Neural crest cell (in vitro differentiated cells): Measurements from ENCODE around the gene CFAP73. TPM values are rescaled to one million over a fixed set of nuclear protein-coding genes. Genes with fewer than 3 reads are reported as not detected.
"Not testable (repeated sequence)": the region's sequence is repeated elsewhere in the genome, so short reads cannot be mapped to it uniquely, and the experiment has no call there.

ENCODE experiments used
- DNase-seq: peaks from one replicate; pipeline ENCODE4 v3.0.0; 2021; ENCODE audit warnings: low read depth, mixed read lengths, low spot score
- H3K27ac Mint-ChIP-seq: one replicate; pipeline ENCODE4 v1.8.0; 2021; ENCODE audit warnings: mild to moderate bottlenecking, mixed read lengths; ENCODE audit not compliant: unreplicated experiment
- H3K27me3 Mint-ChIP-seq: 2 replicates; pipeline ENCODE4 v1.8.0; 2021; ENCODE audit warnings: low read depth, mild to moderate bottlenecking, mixed read lengths
- H3K36me3 Mint-ChIP-seq: 2 replicates; pipeline ENCODE4 v1.8.0; 2021; ENCODE audit warnings: low read depth, mild to moderate bottlenecking, mixed read lengths
- H3K4me1 Mint-ChIP-seq: 2 replicates; pipeline ENCODE4 v1.8.0; 2021; ENCODE audit warnings: mixed read lengths
- H3K4me3 Mint-ChIP-seq: one replicate; pipeline ENCODE4 v1.8.0; 2021; ENCODE audit warnings: mild to moderate bottlenecking, mixed read lengths
- H3K9me3 Mint-ChIP-seq: 2 replicates; pipeline ENCODE4 v1.8.0; 2021; ENCODE audit warnings: mixed read lengths
- total RNA-seq: library from RNA; stranded (reverse); gene quantifications from 2 replicates; pipeline ENCODE4 v1.2.1, GENCODE V29; 2021
- TF ChIP-seq, protein P1 (sequence below): fragments of 200-600 bp; sonication (generic); conservative IDR thresholded peaks from 2 replicates; pipeline ENCODE4 v1.5.0; 2021; ENCODE audit warnings: antibody characterized with exemption, mild to moderate bottlenecking

Gene CFAP73
- total RNA-seq, 1 donor from 2014 or later, result not detected

DNA sequence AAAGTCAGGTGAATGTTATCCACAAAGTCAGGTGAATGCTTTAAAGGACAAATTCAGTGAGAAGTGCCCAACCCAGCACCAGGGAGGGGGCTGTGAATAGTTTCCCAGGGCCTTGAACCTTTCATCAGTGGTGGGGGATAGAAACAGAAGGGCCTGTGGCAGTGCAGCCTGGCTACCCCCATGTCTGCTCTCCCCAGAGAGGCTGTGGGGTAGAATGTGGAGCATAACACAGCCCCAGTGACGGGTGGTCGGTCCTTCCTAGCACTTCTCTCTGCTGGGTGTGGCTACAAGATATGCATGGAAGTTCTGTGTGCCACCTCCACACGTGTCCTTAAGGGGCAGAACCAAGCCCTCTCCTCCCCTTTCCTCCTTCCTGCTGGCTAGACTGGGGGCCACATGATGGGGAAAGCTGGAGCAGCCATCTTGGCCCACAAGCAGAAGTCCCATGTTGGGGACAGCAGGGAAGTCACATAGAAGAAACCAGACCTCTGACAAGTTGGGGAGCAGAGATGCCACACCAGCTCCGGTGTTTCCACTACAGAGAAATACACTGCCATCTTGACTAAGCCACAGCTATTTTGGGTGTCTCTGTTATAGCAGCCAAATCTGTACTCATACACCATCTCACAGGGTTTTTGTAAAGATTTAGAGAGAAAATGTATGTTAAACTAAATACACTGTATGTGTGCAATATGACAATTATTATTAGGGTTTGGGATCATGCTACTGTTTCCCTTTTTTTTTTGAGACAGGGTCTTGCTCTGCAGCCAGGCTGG lies 53.0 kb downstream of the CFAP73 start:
- no peak overlapping the region for H3K27ac Mint-ChIP-seq
- H3K4me1 Mint-ChIP-seq, result peaks cover 4% of the 10 kb centered on the region
- H3K27me3 Mint-ChIP-seq, result no peaks in the 10 kb centered on the region
- H3K9me3 Mint-ChIP-seq, result no peaks in the 10 kb centered on the region
- H3K36me3 Mint-ChIP-seq, result peaks cover 5% of the 10 kb centered on the region
- TF ChIP-seq, protein P1, sequence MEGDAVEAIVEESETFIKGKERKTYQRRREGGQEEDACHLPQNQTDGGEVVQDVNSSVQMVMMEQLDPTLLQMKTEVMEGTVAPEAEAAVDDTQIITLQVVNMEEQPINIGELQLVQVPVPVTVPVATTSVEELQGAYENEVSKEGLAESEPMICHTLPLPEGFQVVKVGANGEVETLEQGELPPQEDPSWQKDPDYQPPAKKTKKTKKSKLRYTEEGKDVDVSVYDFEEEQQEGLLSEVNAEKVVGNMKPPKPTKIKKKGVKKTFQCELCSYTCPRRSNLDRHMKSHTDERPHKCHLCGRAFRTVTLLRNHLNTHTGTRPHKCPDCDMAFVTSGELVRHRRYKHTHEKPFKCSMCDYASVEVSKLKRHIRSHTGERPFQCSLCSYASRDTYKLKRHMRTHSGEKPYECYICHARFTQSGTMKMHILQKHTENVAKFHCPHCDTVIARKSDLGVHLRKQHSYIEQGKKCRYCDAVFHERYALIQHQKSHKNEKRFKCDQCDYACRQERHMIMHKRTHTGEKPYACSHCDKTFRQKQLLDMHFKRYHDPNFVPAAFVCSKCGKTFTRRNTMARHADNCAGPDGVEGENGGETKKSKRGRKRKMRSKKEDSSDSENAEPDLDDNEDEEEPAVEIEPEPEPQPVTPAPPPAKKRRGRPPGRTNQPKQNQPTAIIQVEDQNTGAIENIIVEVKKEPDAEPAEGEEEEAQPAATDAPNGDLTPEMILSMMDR, result no peak
- no peak for DNase-seq
- no peak overlapping the region for H3K4me3 Mint-ChIP-seq

DNA sequence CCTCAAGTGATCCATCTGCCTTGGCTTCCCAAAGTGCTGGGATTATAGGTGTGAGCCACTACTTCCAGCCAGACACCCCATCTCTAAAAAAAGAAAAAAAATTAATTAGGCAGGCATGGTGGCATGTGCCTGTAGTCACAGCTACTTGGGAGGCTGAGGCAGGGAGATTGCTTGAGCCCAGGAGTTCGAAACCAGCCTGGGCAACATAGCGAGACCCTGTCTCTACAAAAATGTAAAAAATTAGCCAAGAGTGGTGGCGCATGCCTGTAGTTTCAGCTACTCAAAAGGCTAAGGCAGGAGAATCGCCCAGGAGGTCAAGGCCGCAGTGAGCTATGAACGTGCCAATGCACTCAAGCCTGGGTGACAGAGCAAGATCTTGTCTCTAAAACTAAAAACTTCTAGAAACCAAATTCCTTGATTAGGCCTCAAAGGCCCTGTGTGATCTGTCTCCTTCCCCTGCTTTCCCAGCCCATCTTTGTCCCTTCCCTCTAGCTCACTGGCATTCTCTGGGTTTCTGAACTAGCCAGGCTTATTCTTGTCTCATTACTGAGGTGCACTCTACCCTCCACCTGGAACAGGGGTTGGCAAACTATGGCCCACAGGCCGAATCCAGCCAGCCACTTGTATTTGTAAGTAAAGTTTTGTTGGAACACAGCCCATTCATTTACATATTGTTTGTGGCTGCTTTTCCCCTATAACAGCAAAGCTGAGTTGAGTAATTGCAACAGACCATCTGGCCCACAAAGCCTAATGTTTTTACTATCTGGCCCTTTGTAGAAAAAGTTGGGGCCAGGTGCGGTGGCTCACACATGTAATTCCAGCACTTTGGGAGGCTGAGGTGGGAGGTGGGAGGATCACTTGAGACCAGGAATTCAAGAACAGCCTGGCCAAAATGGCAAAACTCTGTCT lies 54.6 kb downstream of the CFAP73 start:
- H3K36me3 Mint-ChIP-seq, result peaks cover 5% of the 10 kb centered on the region
- H3K9me3 Mint-ChIP-seq, result no peaks in the 10 kb centered on the region
- H3K4me1 Mint-ChIP-seq, result peaks cover 10% of the 10 kb centered on the region
- TF ChIP-seq, protein P1, result no peak
- H3K27ac Mint-ChIP-seq, result no peak overlapping the region
- H3K4me3 Mint-ChIP-seq, result no peak overlapping the region
- H3K27me3 Mint-ChIP-seq, result no peaks in the 10 kb centered on the region
- no peak for DNase-seq

DNA sequence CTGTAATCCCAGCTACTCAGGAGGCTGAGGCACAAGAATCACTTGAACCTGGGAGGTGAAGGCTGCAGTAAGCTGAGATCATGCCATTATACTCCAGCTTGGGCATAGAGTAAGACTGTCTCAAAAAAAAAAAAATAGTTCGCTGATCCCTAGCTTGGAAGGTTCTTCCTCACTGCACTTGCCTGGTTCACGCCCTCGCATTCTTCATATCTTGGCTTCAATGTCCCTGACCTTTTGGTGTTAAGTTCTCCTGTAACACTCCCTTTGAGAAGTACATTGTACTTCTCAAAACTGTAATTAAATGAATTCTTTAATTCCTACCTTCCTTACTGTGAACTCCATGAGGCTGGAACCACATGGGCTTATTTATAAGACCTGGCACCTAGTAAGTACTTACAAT lies 55.3 kb downstream of the CFAP73 start:
- DNase-seq, result no peak
- Mint-ChIP-seq H3K4me1 (peaks cover 10% of the 10 kb centered on the region), H3K4me3 (no peak overlapping the region), H3K27me3 (no peaks in the 10 kb centered on the region), H3K27ac (no peak overlapping the region), H3K9me3 (no peaks in the 10 kb centered on the region), H3K36me3 (peaks cover 5% of the 10 kb centered on the region)
- TF ChIP-seq, protein P1, result no peak

DNA sequence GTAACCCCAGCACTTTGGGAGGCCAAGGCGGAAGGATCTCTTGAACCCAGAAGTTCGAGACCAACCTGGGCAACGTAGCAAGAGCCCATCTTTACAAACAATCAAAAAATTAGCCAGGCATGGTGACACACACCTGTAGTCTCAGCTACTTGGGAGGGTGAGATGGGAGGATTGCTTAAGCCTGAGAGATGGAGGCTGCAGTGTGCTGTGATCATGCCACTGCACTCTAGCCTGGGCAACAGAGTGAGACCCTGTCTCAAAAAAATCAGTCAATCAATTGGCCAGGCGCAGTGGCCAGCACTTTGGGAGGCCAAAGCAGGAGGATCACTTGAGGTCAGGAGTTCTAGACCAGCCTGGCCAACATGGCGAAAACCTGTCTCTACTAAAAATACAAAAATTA lies 57.3 kb downstream of the CFAP73 start:
- H3K27ac Mint-ChIP-seq, H3K9me3 Mint-ChIP-seq, DNase-seq, H3K27me3 Mint-ChIP-seq, H3K4me3 Mint-ChIP-seq, H3K36me3 Mint-ChIP-seq: not testable (repeated sequence)
- H3K4me1 Mint-ChIP-seq, result peaks cover 10% of the 10 kb centered on the region

DNA sequence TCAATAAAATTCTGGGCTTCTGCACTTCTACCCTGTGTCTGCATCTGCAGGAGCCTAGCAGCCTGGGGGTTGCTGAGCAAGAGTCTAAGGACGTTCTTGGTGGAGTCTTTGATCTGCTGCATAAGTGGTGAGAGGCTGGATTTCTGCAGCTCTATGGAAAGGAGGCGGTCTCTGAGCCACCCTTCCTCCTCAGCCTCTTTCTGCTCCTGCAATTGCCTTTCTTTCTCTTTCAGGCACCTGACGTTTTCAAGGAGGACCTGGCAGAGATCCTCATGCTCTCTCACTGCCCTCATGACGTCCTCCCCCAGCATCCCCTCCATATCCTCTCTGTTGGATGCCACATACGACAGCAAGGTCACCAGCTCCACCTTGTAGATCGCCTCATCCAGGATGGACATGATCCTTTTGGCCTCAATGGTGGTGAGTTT lies 58.1 kb downstream of the CFAP73 start:
- Mint-ChIP-seq H3K9me3 (no peaks in the 10 kb centered on the region), H3K36me3 (peaks cover 5% of the 10 kb centered on the region), H3K4me1 (peaks cover 10% of the 10 kb centered on the region), H3K27ac (peak overlapping the region; percentile 58), H3K4me3 (no peak overlapping the region), H3K27me3 (no peaks in the 10 kb centered on the region)
- no peak for DNase-seq
- TF ChIP-seq, protein P1, result no peak
